Thymus (tissue), 11 donors: ENCODE data around the gene TOMM22. TPM values are rescaled to one million over a fixed set of nuclear protein-coding genes. Genes with fewer than 3 reads are reported as not detected.

ENCODE experiments used
- DNase-seq, 9 donors: peaks; one replicate each; pipeline ENCODE4 v3.0.0-alpha.2; 2013; ENCODE audit warnings: low spot score in 9 of 9, low read depth in 6 of 9, missing footprints in 1 of 9
- H3K27ac ChIP-seq, 2 donors: one replicate each; pipeline ENCODE4 v1.5.1; 2013; ENCODE audit warnings: control low read depth in 1 of 2, low read depth in 1 of 2, low read length in 1 of 2, mild to moderate bottlenecking in 1 of 2, moderate library complexity in 1 of 2
- H3K27me3 ChIP-seq, 2 donors: one replicate each; pipeline ENCODE4 v1.5.1; 2013; ENCODE audit warnings: low read length in 1 of 2; ENCODE audit not compliant: control insufficient read depth in 2 of 2, insufficient read depth in 1 of 2
- H3K36me3 ChIP-seq, 2 donors: one replicate each; pipeline ENCODE4 v1.5.1; 2013; ENCODE audit warnings: low read length in 1 of 2, mild to moderate bottlenecking in 1 of 2, moderate library complexity in 1 of 2; ENCODE audit not compliant: control insufficient read depth in 2 of 2, insufficient read depth in 2 of 2
- H3K4me1 ChIP-seq, 2 donors: one replicate each; pipeline ENCODE4 v1.5.1; 2013; ENCODE audit warnings: low read length in 2 of 2; ENCODE audit not compliant: control insufficient read depth in 2 of 2, insufficient read depth in 2 of 2
- H3K4me3 ChIP-seq, 2 donors: one replicate each; pipeline ENCODE4 v1.5.1; 2013; ENCODE audit warnings: low read length in 2 of 2, control low read depth in 1 of 2, mild to moderate bottlenecking in 1 of 2
- H3K9me3 ChIP-seq, 2 donors: one replicate each; pipeline ENCODE4 v1.5.1; 2013; ENCODE audit warnings: low read length in 1 of 2, mild to moderate bottlenecking in 1 of 2; ENCODE audit not compliant: control insufficient read depth in 2 of 2, insufficient read depth in 1 of 2
- WGBS: extraction: QIAGEN DNeasy Blood & Tissue Kit; methylation state at CpG from one replicate; pipeline ENCODE4 v1.1.7; 2013; 5-methylcytosine and 5-hydroxymethylcytosine counted together
- polyA plus RNA-seq: library from polyadenylated mRNA; stranded (reverse); fragments of 200-250 nt; gene quantifications from one replicate; pipeline ENCODE4 v1.2.3, GENCODE V29; 2013
- total RNA-seq: library from RNA; stranded (reverse); fragments of 120-200 nt; gene quantifications from one replicate; pipeline ENCODE4 v1.2.4, GENCODE V29; 2013
- donor health status: healthy.

The TOMM22 gene
- total and polyA plus RNA-seq, 2 donors, result 38.9 to 63.9 TPM

DNA sequence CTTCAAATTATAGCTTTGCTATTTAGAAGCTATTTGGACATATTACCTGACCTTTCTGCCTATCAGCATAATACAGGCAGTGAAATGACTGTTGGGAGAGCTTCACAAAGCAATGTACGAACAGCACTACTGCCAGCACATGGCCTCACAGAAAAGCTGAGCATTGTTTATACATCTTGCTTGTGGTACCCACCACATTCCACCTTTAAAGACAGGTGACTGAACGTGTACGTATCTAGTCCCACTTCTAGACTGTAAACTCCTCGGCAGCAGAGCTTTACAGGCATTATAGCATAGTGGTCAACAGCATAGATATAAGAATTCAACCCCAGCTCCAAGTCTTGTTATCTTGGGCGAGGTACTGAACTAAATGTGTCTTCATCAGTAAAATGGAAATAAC, 17.4 kb downstream of the TOMM22 start:
- H3K27me3 ChIP-seq, result no peaks in the 10 kb centered on the region
- H3K4me3 ChIP-seq, result peak overlapping the region in 1 of 2 donors; percentile 89
- 88% methylated on average over 5 of the region's 5 CpGs for WGBS
- H3K4me1 ChIP-seq, result peaks cover 28 to 29% of the 10 kb centered on the region in 2 donors
- H3K27ac ChIP-seq, result peak overlapping the region in 1 of 2 donors; percentile 75
- H3K36me3 ChIP-seq, result peaks cover 7 to 11% of the 10 kb centered on the region in 2 donors
- DNase-seq, result no peak
- H3K9me3 ChIP-seq, result no peaks in the 10 kb centered on the region

- no peaks in the 10 kb centered on the region for H3K27me3 ChIP-seq
- peaks cover 1 to 11% of the 10 kb centered on the region in 2 donors for H3K36me3 ChIP-seq
- peak in 1 of 9 donors; percentile 28 for DNase-seq
- H3K4me1 ChIP-seq, result peaks cover 32 to 34% of the 10 kb centered on the region in 2 donors
- H3K27ac ChIP-seq, result peak overlapping the region in 1 of 2 donors; percentile 75
- 73% methylated on average over 6 of the region's 6 CpGs for WGBS
- H3K4me3 ChIP-seq, result peak overlapping the region; percentile 55 to 89
- H3K9me3 ChIP-seq, result no peaks in the 10 kb centered on the region
Observed at GRCh38 chr22:38699784-38700183, 18.0 kb downstream of the TOMM22 start.

GRCh38 chr22:38700270-38700788, 18.6 kb downstream of the TOMM22 start:
- DNase-seq, result peak in 2 of 9 donors; percentile 30 to 55
- under 1% methylated on average over 57 of the region's 57 CpGs for WGBS
- Histone ChIP-seq H3K4me1 (peaks cover 36 to 39% of the 10 kb centered on the region in 2 donors), H3K27ac (peak overlapping the region; percentile 77 to 99), H3K9me3 (no peaks in the 10 kb centered on the region), H3K4me3 (peak overlapping the region; percentile 55 to 89), H3K36me3 (peaks cover 0 to 11% of the 10 kb centered on the region in 2 donors), H3K27me3 (no peaks in the 10 kb centered on the region)

DNA sequence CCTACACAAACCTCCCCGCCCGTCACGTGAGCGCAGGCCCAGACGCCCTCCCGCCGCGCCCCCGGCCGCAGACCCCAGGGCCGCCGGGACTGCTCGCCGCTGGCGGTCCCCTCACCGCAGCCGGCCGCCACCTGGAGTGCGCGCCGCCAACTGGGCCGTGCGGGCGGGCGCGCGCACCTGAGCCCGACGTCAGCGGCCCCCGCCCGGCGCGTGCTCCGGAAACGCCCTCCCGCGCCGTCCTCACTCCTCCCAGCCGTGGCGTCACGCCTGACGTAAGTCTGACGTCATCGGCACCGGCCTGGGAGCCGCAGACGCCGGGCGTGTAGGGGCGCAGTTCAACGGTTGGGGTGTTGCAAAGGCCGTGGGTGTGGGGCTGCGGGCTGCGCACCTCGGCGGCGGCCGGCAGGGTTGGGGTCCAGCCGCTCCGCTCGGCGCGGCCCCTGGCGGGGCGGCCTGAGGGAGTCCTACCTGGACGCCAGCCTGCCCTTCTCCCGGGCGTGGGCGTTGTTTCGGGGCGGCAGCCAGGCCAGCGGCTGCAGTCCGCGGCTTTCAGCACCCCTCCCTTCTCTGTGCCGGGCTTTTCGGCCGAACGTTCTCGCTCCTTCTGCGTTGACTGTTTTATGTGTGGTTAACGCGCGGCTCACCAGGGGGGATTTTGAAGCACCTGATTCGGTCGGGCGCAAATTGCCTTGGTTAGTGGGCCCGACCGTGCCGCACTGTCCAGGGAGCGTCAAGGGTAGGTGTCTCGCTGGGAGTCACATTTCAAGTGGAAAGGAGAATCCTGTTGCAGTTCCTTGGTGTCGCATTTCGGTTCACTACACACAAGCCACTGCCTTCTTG, 19.3 kb downstream of the TOMM22 start, which contains the start of gene JOSD1:
JOSD1 (minus strand) TSS at position 155 of the 840 bp plus-strand sequence. CDS start 956 bp downstream, outside the sequence.
- peak within 1 kb of the TSS; percentile 90 to 99 for H3K27ac ChIP-seq
- peak within 1 kb of the TSS; percentile 80 to 89 for H3K4me3 ChIP-seq
- peaks cover 0 to 9% of the 10 kb centered on the region in 2 donors for H3K36me3 ChIP-seq
- H3K9me3 ChIP-seq, result no peaks in the 10 kb centered on the region
- peak; percentile 87 to 98 (median 95) for DNase-seq
- H3K4me1 ChIP-seq, result peaks cover 36 to 39% of the 10 kb centered on the region in 2 donors
- WGBS, result under 1% methylated on average over 94 of the region's 94 CpGs
- H3K27me3 ChIP-seq, result no peaks in the 10 kb centered on the region

- peak in 1 of 9 donors; percentile 40 for DNase-seq
- Histone ChIP-seq H3K36me3 (peaks cover 0 to 4% of the 10 kb centered on the region in 2 donors), H3K27me3 (no peaks in the 10 kb centered on the region), H3K4me3 (peak overlapping the region; percentile 78 to 93), H3K9me3 (no peaks in the 10 kb centered on the region), H3K27ac (peak overlapping the region; percentile 78 to 90), H3K4me1 (peaks cover 25 to 43% of the 10 kb centered on the region in 2 donors)
- WGBS, result 35% methylated on average over 10 of the region's 10 CpGs
Observed at GRCh38 chr22:38704654-38705234, 23.0 kb downstream of the TOMM22 start.

DNA sequence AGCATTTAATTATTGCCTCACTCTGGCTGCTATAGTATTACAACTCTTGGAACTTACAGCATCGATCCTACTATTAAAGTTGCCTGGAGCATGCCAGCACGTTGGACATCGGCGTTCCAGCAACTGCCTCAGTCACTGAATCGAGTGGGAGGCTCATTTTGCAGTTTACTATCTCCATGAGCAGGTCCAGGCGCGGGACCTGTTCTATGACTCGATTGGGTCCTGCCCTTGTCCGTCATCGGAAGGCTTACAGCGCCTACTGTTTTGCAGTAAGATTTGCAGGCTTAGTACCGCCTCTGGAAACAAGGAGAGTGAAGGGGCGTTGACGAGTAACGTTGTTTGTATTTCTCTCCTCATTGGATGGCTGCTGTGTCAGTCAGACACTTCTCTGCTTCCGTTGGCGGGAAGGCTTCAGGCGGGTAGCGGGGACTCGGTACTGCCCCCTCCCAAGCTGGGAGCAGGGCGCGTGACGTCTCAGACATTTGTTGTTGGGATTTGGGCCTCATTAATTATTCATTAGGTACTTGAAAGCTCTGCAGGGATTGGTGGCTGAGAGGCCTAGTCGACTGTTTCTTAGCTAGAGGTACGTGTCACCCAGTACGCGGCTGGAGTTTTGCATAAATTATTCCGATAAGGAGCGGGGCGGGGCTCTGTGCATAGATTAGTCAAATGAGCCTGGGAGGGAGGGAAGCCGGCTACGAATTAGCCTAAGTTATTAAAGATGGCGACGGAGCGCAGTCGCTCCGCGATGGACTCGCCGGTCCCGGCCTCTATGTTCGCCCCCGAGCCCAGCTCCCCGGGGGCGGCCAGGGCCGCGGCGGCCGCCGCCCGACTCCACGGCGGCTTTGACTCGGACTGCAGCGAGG, 23.7 kb downstream of the TOMM22 start, which contains the start of gene GTPBP1:
GTPBP1 (plus strand) TSS at position 710 of the 866 bp plus-strand sequence; CDS start at position 722, 12 bp downstream.
- H3K4me3 ChIP-seq, result peak within 1 kb of the TSS; percentile 78 to 93
- H3K36me3 ChIP-seq, result peaks cover 0 to 11% of the 10 kb centered on the region in 2 donors
- peak; percentile 99 to 100 (median 100) for DNase-seq
- H3K27me3 ChIP-seq, result no peaks in the 10 kb centered on the region
- peaks cover 25 to 41% of the 10 kb centered on the region in 2 donors for H3K4me1 ChIP-seq
- H3K9me3 ChIP-seq, result no peaks in the 10 kb centered on the region
- WGBS, result under 1% methylated on average over 55 of the region's 55 CpGs
- H3K27ac ChIP-seq, result peak within 1 kb of the TSS; percentile 89 to 90

GRCh38 chr22:38706101-38706900, 24.5 kb downstream of the TOMM22 start:
- H3K4me1 ChIP-seq, result peaks cover 25 to 39% of the 10 kb centered on the region in 2 donors

DNA sequence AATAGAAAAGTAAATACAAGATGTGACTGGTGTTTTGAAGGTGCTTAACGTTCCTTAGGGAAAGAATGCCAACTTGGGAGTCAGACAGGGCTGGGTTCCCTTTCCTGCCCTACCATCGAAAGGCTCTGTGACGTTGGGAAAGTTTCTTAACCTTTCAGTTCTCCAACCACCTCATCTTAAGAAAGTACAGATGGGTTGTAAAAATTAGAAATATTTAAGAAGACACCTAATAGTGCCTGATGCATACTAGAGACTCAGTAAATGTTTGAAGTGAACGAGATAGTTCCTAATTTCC, 25.1 kb downstream of the TOMM22 start:
- Histone ChIP-seq H3K9me3 (no peaks in the 10 kb centered on the region), H3K4me3 (peak overlapping the region; percentile 78 to 93), H3K4me1 (peaks cover 21 to 33% of the 10 kb centered on the region in 2 donors), H3K27ac (peak overlapping the region in 1 of 2 donors; percentile 74), H3K36me3 (peaks cover 0 to 16% of the 10 kb centered on the region in 2 donors), H3K27me3 (no peaks in the 10 kb centered on the region)
- WGBS, result 6% methylated on average over 4 of the region's 4 CpGs
- no peak for DNase-seq

More at GRCh38 chr22:38706101-38706900, 24.5 kb downstream of the TOMM22 start:
- H3K4me3 ChIP-seq, result peak overlapping the region; percentile 78 to 93
- peak in 4 of 9 donors; percentile 16 to 47 (median 36) for DNase-seq
- WGBS, result under 1% methylated on average over 80 of the region's 80 CpGs
- H3K27ac ChIP-seq, result peak overlapping the region; percentile 74 to 89
- no peaks in the 10 kb centered on the region for H3K27me3 ChIP-seq
- peaks cover 0 to 16% of the 10 kb centered on the region in 2 donors for H3K36me3 ChIP-seq
- no peaks in the 10 kb centered on the region for H3K9me3 ChIP-seq
